PC-9 (cell line): ENCODE measurements around the gene PIK3C2G. TPM values are rescaled to one million over a fixed set of nuclear protein-coding genes. Genes with fewer than 3 reads are reported as not detected.

Experiments
- BruUV-seq: library from RNA; stranded (reverse); fragments of 400-500 nt; replicated peaks from 2 replicates; lab custom pipeline; 2021; lab: Mats Ljungman, UMichigan
- CTCF ChIA-PET: fragments of 300-600 bp; sonication (Branson Sonifier 250); formaldehyde crosslinking; loops from one replicate; lab custom pipeline; 2022; ENCODE audit warnings: antibody characterized with exemption; lab: Charles Lee
- POLR2A ChIA-PET: fragments of 300-600 bp; sonication (Branson Sonifier 250); formaldehyde crosslinking; loops from one replicate; lab custom pipeline; 2022; ENCODE audit warnings: antibody characterized with exemption; ENCODE audit not compliant: unreplicated experiment; lab: Charles Lee
- DNase-seq, 2 experiments: peaks; one replicate each; pipeline versions ENCODE4 v3.0.0 to v3.0.0-alpha.2; 2015 to 2022; ENCODE audit warnings: mixed read lengths in 1 of 2
- H2AFZ ChIP-seq: fragments of 200-600 bp; sonication (generic); 2 replicates; pipeline ENCODE4 v1.8.1; 2017; ENCODE audit warnings: antibody characterized with exemption
- H3F3A ChIP-seq: fragments of 200-600 bp; sonication (generic); 2 replicates; pipeline ENCODE4 v1.8.1; 2017; ENCODE audit warnings: antibody characterized with exemption, mild to moderate bottlenecking, low read depth; ENCODE audit not compliant: insufficient read depth
- H3K27ac ChIP-seq: fragments of 200-600 bp; sonication (generic); 2 replicates; pipeline ENCODE4 v1.6.1; 2016; ENCODE audit warnings: mixed run types
- H3K27me3 ChIP-seq: fragments of 200-600 bp; sonication (generic); 2 replicates; pipeline ENCODE4 v1.6.1; 2016; ENCODE audit warnings: low read depth, mixed run types; ENCODE audit not compliant: insufficient read depth
- H3K36me3 ChIP-seq: fragments of 200-600 bp; sonication (generic); 2 replicates; pipeline ENCODE4 v1.6.1; 2016; ENCODE audit warnings: low read depth, mixed run types
- H3K4me1 ChIP-seq: fragments of 200-600 bp; sonication (generic); replicated peaks from 2 replicates; pipeline ENCODE4 v1.6.1; 2016; ENCODE audit warnings: mixed run types; ENCODE audit not compliant: insufficient read depth
- H3K4me2 ChIP-seq: fragments of 200-600 bp; sonication (generic); 2 replicates; pipeline ENCODE4 v1.6.1; 2017; ENCODE audit warnings: mixed run types
- H3K4me3 ChIP-seq: fragments of 200-600 bp; sonication (generic); 2 replicates; pipeline ENCODE4 v1.6.1; 2016; ENCODE audit warnings: mixed run types
- H3K79me2 ChIP-seq: fragments of 200-600 bp; sonication (generic); 2 replicates; pipeline ENCODE4 v1.6.1; 2017; ENCODE audit warnings: low read depth, mixed run types
- H3K9me2 ChIP-seq: fragments of 200-600 bp; sonication (generic); 2 replicates; pipeline ENCODE4 v1.8.1; 2017; ENCODE audit warnings: mild to moderate bottlenecking; ENCODE audit not compliant: insufficient read depth
- H3K9me3 ChIP-seq: fragments of 200-600 bp; sonication (generic); 2 replicates; pipeline ENCODE4 v1.8.1; 2016; ENCODE audit warnings: low read depth; ENCODE audit not compliant: insufficient read depth
- H4K20me1 ChIP-seq: fragments of 200-600 bp; sonication (generic); 2 replicates; pipeline ENCODE4 v1.8.1; 2017; ENCODE audit not compliant: insufficient read depth
- CTCF ChIP-seq: fragments of 200-600 bp; sonication (generic); conservative IDR thresholded peaks from 2 replicates; pipeline ENCODE4 v1.6.1; 2017; ENCODE audit warnings: mixed run types, antibody characterized with exemption, mild to moderate bottlenecking, moderate library complexity
- EZH2 ChIP-seq: fragments of 200-600 bp; sonication (generic); IDR thresholded peaks from 2 replicates; pipeline ENCODE4 v1.8.0; 2017; ENCODE audit warnings: antibody characterized with exemption, low read depth
- intact Hi-C: fragments of 100-400 bp; cut with micrococcal nuclease; formaldehyde crosslinking; loops from one replicate; pipeline ENCODE4 v1.10.0; 2022; ENCODE audit not compliant: unreplicated experiment
- total RNA-seq: library from RNA; stranded (reverse); gene quantifications from 2 replicates; pipeline ENCODE4 v1.2.3, GENCODE V29; 2021

PIK3C2G gene
- total RNA-seq, 1 experiment from 2014 or later, result 1.4 TPM

- Histone ChIP-seq H3F3A (no peaks in the 10 kb centered on the region), H3K9me3 (no peaks in the 10 kb centered on the region), H2AFZ (no peak overlapping the region), H3K27me3 (no peaks in the 10 kb centered on the region), H3K79me2 (no peaks in the 10 kb centered on the region), H4K20me1 (no peaks in the 10 kb centered on the region), H3K36me3 (no peaks in the 10 kb centered on the region), H3K4me3 (no peak overlapping the region), H3K4me1 (no peaks in the 10 kb centered on the region), H3K9me2 (no peaks in the 10 kb centered on the region), H3K4me2 (no peak overlapping the region), H3K27ac (no peak overlapping the region)
- ChIA-PET POLR2A (no interaction called here), CTCF (no interaction called here)
- BruUV-seq, result no TSS peak
- DNase-seq, result no peak
- intact Hi-C loops, result no loop called here
- TF ChIP-seq CTCF (no peak), EZH2 (no peak)
Observed at GRCh38 chr12:18652596-18652995, 391.3 kb downstream of the PIK3C2G start.

DNA sequence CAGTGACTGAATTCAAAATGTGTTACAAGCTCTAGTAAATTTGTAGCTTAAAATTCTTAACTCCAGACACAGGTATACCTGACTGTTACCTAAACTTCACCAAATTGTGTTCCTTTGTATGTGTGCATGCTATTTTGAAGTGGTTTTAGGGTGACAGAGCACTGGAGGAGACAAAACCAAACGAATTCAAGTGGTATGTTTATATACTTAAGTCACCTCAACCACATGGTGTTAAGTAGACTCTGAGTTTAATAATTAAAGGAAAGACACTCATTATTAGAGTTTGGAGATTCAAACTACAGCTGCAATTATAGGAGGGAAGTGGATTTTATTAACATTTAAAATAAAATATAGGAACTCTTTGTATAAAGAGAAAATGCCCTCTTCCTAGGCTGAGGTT lies 392.1 kb downstream of the PIK3C2G start:
- CTCF ChIA-PET, result no interaction called here
- no TSS peak for BruUV-seq
- no peaks in the 10 kb centered on the region for H3K79me2 ChIP-seq
- DNase-seq, result no peak
- H3K27ac ChIP-seq, result no peak overlapping the region
- H3K4me1 ChIP-seq, result no peaks in the 10 kb centered on the region
- H3K4me2 ChIP-seq, result no peak overlapping the region
- no peaks in the 10 kb centered on the region for H4K20me1 ChIP-seq
- POLR2A ChIA-PET, result interaction anchor here (0.7 kb wide), 1 partner anchor 9 kb away, joined by 3 read pairs; no protein-coding TSS in a partner anchor
- H3K27me3 ChIP-seq, result no peaks in the 10 kb centered on the region
- intact Hi-C loops, result no loop called here
- no peak overlapping the region for H3K4me3 ChIP-seq
- no peaks in the 10 kb centered on the region for H3K9me2 ChIP-seq
- no peaks in the 10 kb centered on the region for H3K9me3 ChIP-seq
- no peaks in the 10 kb centered on the region for H3K36me3 ChIP-seq
- H2AFZ ChIP-seq, result no peak overlapping the region
- H3F3A ChIP-seq, result no peaks in the 10 kb centered on the region
- no peak for TF ChIP-seq EZH2
- no peak for TF ChIP-seq CTCF

GRCh38 chr12:18655351-18655750 lies 394.0 kb downstream of the PIK3C2G start:
- Histone ChIP-seq H3K4me1 (no peaks in the 10 kb centered on the region), H4K20me1 (no peaks in the 10 kb centered on the region), H3K27me3 (no peaks in the 10 kb centered on the region), H3F3A (no peaks in the 10 kb centered on the region), H3K9me2 (no peaks in the 10 kb centered on the region), H2AFZ (no peak overlapping the region), H3K27ac (no peak overlapping the region), H3K36me3 (no peaks in the 10 kb centered on the region), H3K4me3 (no peak overlapping the region), H3K79me2 (no peaks in the 10 kb centered on the region), H3K4me2 (no peak overlapping the region), H3K9me3 (no peaks in the 10 kb centered on the region)
- no peak for DNase-seq
- ChIA-PET CTCF (no interaction called here), POLR2A (interaction anchor here (0.7 kb wide), 1 partner anchor 13 kb away, joined by 9 read pairs; no protein-coding TSS in a partner anchor)
- BruUV-seq, result no TSS peak
- intact Hi-C loops, result no loop called here
- TF ChIP-seq EZH2, result no peak
- no peak for TF ChIP-seq CTCF
